ENCODE measurements around the gene USP2. TPM values are rescaled to one million over a fixed set of nuclear protein-coding genes. Genes with fewer than 3 reads are reported as not detected.

USP2 gene
- total RNA-seq, 2 donors from 2014 or later: 38.9 to 58.7 TPM

DNA sequence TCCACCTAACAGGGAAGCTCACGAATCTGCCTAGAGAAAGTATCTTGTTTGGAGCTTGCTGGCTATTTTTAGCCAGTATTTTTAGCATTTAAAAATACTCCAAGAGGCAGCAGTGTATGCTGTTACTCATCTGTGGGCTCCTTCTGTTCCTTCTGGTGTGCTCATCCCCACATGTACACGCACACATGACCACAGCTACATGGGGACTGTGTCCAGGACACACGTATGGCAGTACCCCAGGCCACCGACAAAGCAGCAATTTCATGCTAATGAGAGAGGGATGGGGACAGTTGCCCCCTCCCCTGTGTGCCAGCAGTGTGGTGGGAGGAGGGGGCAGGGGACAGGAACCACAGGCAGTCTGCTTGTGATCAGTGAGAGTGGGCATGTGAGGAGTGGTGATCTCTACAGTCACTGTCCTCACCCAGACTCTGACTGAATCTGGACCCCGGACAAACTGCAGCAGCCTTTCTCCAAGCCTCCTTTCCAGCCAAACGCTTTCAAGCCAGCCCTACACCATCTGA, 16.4 kb downstream of the USP2 start:
- Histone ChIP-seq H3K4me3 (peak overlapping the region in 1 of 2 donors; percentile 56), H3K9me3 (no peaks in the 10 kb centered on the region), H3K4me1 (peaks cover 0 to 80% of the 10 kb centered on the region in 2 donors), H3K27ac (peak overlapping the region; percentile 94), H3K27me3 (no peaks in the 10 kb centered on the region), H3K36me3 (no peaks in the 10 kb centered on the region)
- DNase-seq (ENCODE audit: low spot score): no peak
- TF ChIP-seq, protein P1, sequence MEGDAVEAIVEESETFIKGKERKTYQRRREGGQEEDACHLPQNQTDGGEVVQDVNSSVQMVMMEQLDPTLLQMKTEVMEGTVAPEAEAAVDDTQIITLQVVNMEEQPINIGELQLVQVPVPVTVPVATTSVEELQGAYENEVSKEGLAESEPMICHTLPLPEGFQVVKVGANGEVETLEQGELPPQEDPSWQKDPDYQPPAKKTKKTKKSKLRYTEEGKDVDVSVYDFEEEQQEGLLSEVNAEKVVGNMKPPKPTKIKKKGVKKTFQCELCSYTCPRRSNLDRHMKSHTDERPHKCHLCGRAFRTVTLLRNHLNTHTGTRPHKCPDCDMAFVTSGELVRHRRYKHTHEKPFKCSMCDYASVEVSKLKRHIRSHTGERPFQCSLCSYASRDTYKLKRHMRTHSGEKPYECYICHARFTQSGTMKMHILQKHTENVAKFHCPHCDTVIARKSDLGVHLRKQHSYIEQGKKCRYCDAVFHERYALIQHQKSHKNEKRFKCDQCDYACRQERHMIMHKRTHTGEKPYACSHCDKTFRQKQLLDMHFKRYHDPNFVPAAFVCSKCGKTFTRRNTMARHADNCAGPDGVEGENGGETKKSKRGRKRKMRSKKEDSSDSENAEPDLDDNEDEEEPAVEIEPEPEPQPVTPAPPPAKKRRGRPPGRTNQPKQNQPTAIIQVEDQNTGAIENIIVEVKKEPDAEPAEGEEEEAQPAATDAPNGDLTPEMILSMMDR (IDR thresholded peaks at IDR 0.05): no peak

DNA sequence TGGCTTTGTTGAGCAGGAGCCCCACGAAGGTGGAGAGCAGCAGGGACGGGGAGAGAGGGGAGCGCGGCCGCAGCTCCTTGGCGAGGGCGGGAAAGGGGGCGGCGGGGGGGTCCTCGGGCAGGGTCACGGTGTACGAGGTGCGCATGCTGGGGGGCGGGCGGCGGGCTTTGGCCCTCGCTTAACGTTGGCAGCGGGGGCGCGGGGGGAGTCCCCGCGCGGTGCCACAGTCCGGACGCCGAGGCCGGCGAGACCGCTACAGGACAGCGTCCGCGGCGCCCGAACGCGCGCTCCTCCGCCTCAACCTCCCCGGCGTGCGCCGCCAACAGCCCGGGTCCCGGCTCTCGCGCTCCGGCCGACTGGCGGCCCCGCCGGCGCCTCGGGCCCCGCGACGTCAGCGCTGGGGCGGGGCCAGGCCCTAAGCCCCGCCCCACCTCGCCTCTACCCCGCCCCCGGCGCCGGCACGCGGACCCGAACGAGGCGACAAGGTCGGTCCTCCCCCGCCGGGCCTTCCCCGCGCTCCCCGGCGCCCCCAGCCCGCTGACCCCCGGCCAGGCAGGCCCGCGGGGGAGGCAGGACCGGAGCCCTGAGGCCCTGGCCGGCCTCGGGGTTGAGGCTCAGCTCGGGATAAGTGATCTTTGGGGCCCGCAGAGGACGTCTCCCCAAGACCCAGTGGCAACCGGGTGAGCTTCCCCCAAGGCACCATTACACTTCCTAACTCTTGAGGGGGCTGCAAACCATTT, 17.5 kb downstream of the USP2 start:
- peaks cover 9% of the 10 kb centered on the region for H3K36me3 ChIP-seq
- no peaks in the 10 kb centered on the region for H3K27me3 ChIP-seq
- H3K4me1 ChIP-seq: peaks cover 0 to 78% of the 10 kb centered on the region in 2 donors
- no peaks in the 10 kb centered on the region for H3K9me3 ChIP-seq
- DNase-seq (ENCODE audit: low spot score): no peak
- H3K27ac ChIP-seq: peak overlapping the region; percentile 94
- TF ChIP-seq, protein P1 (IDR thresholded peaks at IDR 0.05): no peak
- H3K4me3 ChIP-seq: peak overlapping the region; percentile 49 to 56

DNA sequence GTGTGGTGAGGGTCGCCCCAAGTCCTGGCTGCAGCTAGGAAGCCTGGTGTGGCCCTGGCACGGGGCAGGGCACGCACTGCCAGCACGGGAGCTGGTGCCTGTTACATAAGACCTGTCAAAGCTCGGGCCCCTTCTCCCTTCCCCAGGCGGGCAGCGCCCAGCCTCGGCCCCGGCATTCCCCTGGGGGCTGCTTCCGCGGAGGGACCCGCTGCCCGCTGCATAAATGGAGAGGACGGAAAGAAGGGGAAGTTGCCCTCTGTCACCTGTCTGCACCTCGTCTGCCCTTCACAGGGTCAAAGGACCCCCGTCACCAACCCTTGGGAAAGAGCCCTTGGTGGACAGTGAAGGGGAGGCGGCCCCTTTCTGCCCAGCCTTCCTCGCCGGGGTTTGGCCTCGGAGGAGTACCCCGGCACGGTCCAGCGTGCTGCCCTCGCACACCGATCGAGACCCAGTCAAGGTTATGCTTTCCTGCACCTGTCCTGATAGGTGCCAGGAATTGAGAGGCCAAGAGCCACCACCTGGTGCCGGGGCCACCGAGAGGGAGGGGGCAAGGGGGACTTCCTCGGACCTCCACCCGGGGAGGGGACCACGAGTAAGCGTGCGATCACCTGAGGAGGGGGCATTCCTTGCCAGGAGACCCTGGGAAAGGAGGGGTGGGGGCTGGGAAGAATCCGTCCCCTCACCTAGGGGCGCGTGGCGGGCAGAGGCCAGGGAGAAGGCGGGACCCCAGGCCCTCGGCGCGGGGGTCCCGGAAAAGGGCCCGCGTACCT, 18.2 kb downstream of the USP2 start:
- DNase-seq (ENCODE audit: low spot score): no peak
- Histone ChIP-seq H3K4me1 (peaks cover 0 to 71% of the 10 kb centered on the region in 2 donors), H3K27me3 (no peaks in the 10 kb centered on the region), H3K4me3 (peak overlapping the region; percentile 49 to 56), H3K27ac (peak overlapping the region; percentile 94), H3K9me3 (no peaks in the 10 kb centered on the region), H3K36me3 (peaks cover 16% of the 10 kb centered on the region)
- TF ChIP-seq, protein P1 (IDR thresholded peaks at IDR 0.05): no peak

DNA sequence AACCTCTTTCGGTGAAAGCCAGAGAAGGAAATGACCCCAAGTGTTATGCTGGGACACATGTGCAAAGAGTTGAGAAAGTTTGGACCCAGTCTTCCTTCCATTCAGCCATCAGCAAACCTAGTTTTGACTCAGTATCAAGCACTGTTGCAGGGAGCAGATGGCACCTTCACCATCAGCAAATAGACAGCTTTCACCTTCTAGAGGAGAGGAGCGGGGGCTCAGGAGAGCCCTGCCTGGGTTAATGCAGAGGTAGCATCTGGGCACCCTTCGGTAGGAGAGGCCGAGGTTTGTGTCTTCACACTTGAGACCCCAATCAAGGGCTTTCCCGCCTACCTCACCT, 18.8 kb downstream of the USP2 start:
- Histone ChIP-seq H3K27me3 (no peaks in the 10 kb centered on the region), H3K4me1 (peaks cover 0 to 66% of the 10 kb centered on the region in 2 donors), H3K4me3 (peak overlapping the region; percentile 49 to 56), H3K27ac (peak overlapping the region; percentile 94), H3K36me3 (peaks cover 22% of the 10 kb centered on the region), H3K9me3 (no peaks in the 10 kb centered on the region)
- DNase-seq (ENCODE audit: low spot score): no peak
- TF ChIP-seq, protein P1 (IDR thresholded peaks at IDR 0.05): no peak

DNA sequence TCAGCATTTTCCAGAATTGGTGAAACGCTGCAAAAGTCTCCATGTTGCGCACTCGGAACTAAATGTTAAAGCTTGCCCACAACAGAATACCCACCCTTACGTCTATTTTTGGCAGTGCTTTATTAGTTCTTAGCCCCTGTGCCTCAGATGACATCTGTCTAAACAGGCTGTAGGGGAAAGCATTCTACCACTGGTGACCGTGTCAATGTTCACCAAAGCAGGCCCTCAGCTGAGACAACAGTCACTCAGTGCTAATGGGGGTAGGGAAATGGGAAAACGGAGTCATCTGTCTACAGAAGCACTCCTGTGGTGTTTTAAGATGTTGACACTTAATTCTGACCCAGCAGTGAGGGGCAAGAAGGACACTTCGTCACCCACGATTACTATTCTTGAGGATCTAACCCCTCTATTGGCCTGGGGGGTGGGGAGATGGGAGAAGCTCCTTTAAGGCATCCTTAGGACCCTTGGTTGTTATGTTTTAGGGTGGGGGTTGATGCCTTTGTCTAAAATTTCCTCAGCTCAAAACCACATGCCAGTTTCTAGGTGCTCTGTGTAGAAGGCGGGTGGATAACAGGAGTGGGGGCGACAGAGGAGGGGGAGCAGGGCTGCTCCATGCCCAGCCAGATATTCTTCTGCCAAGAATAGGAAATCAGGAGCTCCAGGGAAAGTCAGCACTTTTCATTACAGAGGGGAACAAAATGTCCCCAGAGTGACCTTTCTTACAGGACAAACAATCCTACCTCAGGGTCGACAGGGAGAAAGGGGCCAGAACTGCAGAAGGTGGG, 19.4 kb downstream of the USP2 start:
- no peak for DNase-seq (ENCODE audit: low spot score)
- Histone ChIP-seq H3K36me3 (peaks cover 28% of the 10 kb centered on the region), H3K9me3 (no peaks in the 10 kb centered on the region), H3K27me3 (no peaks in the 10 kb centered on the region), H3K27ac (peak overlapping the region; percentile 94), H3K4me3 (peak overlapping the region; percentile 49 to 56), H3K4me1 (peaks cover 0 to 66% of the 10 kb centered on the region in 2 donors)
- TF ChIP-seq, protein P1 (IDR thresholded peaks at IDR 0.05): no peak

Measured in right atrium auricular region (tissue), 2 donors.